Endothelial cell of umbilical vein (primary cell): ENCODE results near the gene SPINK9.

ENCODE experiments used
- CTCF ChIP-seq, 2 donors: IDR thresholded peaks; 1 replicate in 1 of 2; 2 replicates in 1 of 2; pipeline ENCODE4 v1.5.1; 2011; ENCODE audit warnings: low read length in 2 of 2, mild to moderate bottlenecking in 2 of 2, moderate library complexity in 2 of 2, control low read depth in 1 of 2, inconsistent platforms in 1 of 2, low read depth in 1 of 2; ENCODE audit not compliant: insufficient read depth in 1 of 2; ENCODE audit errors: extremely low read depth in 1 of 2
- EZH2 ChIP-seq: IDR thresholded peaks from 2 replicates; pipeline ENCODE4 v1.6.1; 2012; ENCODE audit warnings: borderline replicate concordance, low read depth, mild to moderate bottlenecking, moderate library complexity, low read length, inconsistent platforms; ENCODE audit not compliant: severe bottlenecking
- FOS ChIP-seq: IDR thresholded peaks from 2 replicates; pipeline ENCODE4 v1.6.1; 2011; ENCODE audit warnings: mild to moderate bottlenecking, low read length, moderate library complexity, borderline replicate concordance; ENCODE audit not compliant: insufficient read depth
- GATA2 ChIP-seq: IDR thresholded peaks from 2 replicates; pipeline ENCODE4 v1.7.0; 2011; ENCODE audit warnings: low read depth, mild to moderate bottlenecking, moderate library complexity, mixed read lengths, low read length; ENCODE audit not compliant: insufficient read length, insufficient read depth
- MAX ChIP-seq: IDR thresholded peaks from 2 replicates; pipeline ENCODE4 v1.6.1; 2011; ENCODE audit not compliant: insufficient read depth, insufficient read length
- MYC ChIP-seq: IDR thresholded peaks from one replicate; pipeline ENCODE4 v1.6.1; 2011; ENCODE audit warnings: mild to moderate bottlenecking, low read depth, low read length
- POLR2A ChIP-seq: IDR thresholded peaks from 2 replicates; pipeline ENCODE4 v1.6.1; 2012; ENCODE audit warnings: low read depth, mild to moderate bottlenecking, control low read depth, low read length

DNA sequence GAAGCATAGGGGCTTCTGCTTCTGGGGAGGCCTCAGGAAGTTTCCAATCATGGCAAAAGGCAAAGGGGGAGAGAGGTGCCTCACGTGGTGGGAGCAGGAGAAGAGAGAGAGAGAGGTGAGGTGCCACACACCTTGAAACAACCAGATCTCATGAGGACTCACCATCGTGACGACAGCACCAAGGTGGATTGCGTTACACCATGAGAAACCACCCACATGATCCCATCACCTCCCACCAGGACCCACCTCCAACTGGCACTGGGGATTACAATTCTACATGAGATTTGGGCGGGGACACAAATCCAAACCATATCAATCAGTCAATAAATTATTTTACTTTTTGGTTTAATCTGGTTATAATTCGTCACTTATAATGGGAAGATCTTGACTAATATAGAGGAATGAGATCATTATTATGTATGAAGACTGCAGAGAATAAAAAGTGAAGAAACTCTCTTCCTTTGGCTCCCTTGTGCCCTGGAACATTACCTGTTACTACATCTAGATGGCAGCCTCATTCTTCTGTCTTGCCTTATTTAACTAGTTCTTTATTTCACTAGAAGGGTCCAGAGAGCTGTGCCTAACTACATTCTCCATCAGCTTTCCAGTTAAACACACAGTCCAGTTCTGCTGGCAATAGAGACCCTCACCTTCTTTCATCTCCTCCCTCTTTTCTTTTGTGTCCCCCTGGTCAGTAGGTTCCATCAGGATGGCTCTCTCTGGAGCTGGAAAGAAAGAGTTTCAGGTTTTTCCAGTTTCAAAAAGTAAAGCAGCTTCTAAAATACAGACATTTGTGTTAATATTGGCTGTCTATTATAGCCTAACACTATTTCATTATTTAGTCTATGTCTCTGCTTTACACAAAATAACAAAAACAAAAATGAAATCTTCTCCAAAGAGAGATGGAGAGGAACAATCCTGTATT lies 44.8 kb upstream of the SPINK9 start:
- TF ChIP-seq CTCF (IDR thresholded peaks at IDR 0.05; ENCODE audit: extremely low read depth in 1 of 2, insufficient read depth in 1 of 2, low read depth in 1 of 2, low read length in 2 of 2) (peak; percentile 24 to 42), EZH2 (no peak), MAX (no peak), GATA2 (no peak), FOS (no peak), POLR2A (no peak), MYC (no peak)
